OCI-LY3 (cell line): ENCODE measurements around the gene SMC3.

ENCODE experiments used
- H2AFZ ChIP-seq: fragments of 200-600, 300-600 bp; shearing (Covaris generic); 2 replicates; pipeline ENCODE4 v1.6.0; 2014; ENCODE audit warnings: antibody characterized with exemption, low read depth, low read length
- H3K27ac ChIP-seq: fragments of 200-600, 300-600 bp; sonication (generic); 2 replicates; pipeline ENCODE4 v1.5.1; 2014; ENCODE audit warnings: mild to moderate bottlenecking, low read length, moderate library complexity, mixed read lengths
- H3K27me3 ChIP-seq: fragments of 200-600, 300-600 bp; sonication (generic); 2 replicates; pipeline ENCODE4 v1.6.1; 2014; ENCODE audit warnings: low read depth, low read length, mixed read lengths
- H3K36me3 ChIP-seq: fragments of 200-600, 300-600 bp; sonication (generic); replicated peaks from 2 replicates; pipeline ENCODE3; 2014; ENCODE audit warnings: low read depth, low read length, mixed read lengths
- H3K4me1 ChIP-seq: fragments of 300-600, 200-600 bp; sonication (generic); 2 replicates; pipeline ENCODE4 v1.6.1; 2014; ENCODE audit warnings: low read length, mixed read lengths
- H3K4me2 ChIP-seq: fragments of 200-600, 300-600 bp; sonication (generic); 2 replicates; pipeline ENCODE4 v1.6.1; 2014; ENCODE audit warnings: low read length, mixed read lengths
- H3K4me3 ChIP-seq: fragments of 300-600, 200-600 bp; sonication (generic); 2 replicates; pipeline ENCODE4 v1.5.1; 2014; ENCODE audit warnings: antibody characterized with exemption, mild to moderate bottlenecking, low read length, moderate library complexity
- H3K79me2 ChIP-seq: fragments of 300-600, 200-600 bp; shearing (Covaris generic); 2 replicates; pipeline ENCODE4 v1.6.1; 2014; ENCODE audit warnings: mild to moderate bottlenecking, low read length, mixed read lengths
- H3K9ac ChIP-seq: fragments of 300-600, 200-600 bp; shearing (Covaris generic); 2 replicates; pipeline ENCODE4 v1.6.0; 2014; ENCODE audit warnings: mild to moderate bottlenecking, low read length, moderate library complexity
- H3K9me3 ChIP-seq: fragments of 200-600, 300-600 bp; shearing (Covaris generic); 2 replicates; pipeline ENCODE4 v1.6.1; 2014; ENCODE audit warnings: low read length, mixed read lengths; ENCODE audit not compliant: insufficient read depth
- H4K20me1 ChIP-seq: fragments of 200-600, 300-600 bp; sonication (generic); 2 replicates; pipeline ENCODE4 v1.6.1; 2016; ENCODE audit warnings: low read length, mixed read lengths; ENCODE audit not compliant: insufficient read depth
- CTCF ChIP-seq: fragments of 200-600, 300-600 bp; sonication (generic); IDR thresholded peaks from 2 replicates; pipeline ENCODE4 v1.5.1; 2014; ENCODE audit warnings: antibody characterized with exemption, low read length, low read depth
- EZH2phosphoT487 ChIP-seq: fragments of 200-600 bp; shearing (Covaris generic); IDR thresholded peaks from 2 replicates; pipeline ENCODE4 v1.6.1; 2018; ENCODE audit warnings: antibody characterized with exemption, mixed run types, low read depth

The SMC3 gene

GRCh38 chr10:110567201-110568054 lies at the start of gene SMC3:
SMC3 (plus strand) TSS chr10:110567695; CDS start chr10:110567817, 122 bp downstream.
- Histone ChIP-seq H3K9ac (peak within 1 kb of the TSS; percentile 93), H3K79me2 (peaks cover 48% of the 10 kb centered on the region), H4K20me1 (peaks cover 35% of the 10 kb centered on the region), H3K27me3 (peaks cover 19% of the 10 kb centered on the region), H3K4me2 (peak within 1 kb of the TSS; percentile 77), H3K27ac (peak within 1 kb of the TSS; percentile 74), H3K4me3 (peak within 1 kb of the TSS; percentile 96), H3K4me1 (peaks cover 15% of the 10 kb centered on the region; the same call in 1 of the 2 replicates), H2AFZ (peak within 1 kb of the TSS; percentile 77), H3K9me3 (no peaks in the 10 kb centered on the region), H3K36me3 (peaks cover 18% of the 10 kb centered on the region)
- TF ChIP-seq CTCF (no peak), EZH2phosphoT487 (no peak)

DNA sequence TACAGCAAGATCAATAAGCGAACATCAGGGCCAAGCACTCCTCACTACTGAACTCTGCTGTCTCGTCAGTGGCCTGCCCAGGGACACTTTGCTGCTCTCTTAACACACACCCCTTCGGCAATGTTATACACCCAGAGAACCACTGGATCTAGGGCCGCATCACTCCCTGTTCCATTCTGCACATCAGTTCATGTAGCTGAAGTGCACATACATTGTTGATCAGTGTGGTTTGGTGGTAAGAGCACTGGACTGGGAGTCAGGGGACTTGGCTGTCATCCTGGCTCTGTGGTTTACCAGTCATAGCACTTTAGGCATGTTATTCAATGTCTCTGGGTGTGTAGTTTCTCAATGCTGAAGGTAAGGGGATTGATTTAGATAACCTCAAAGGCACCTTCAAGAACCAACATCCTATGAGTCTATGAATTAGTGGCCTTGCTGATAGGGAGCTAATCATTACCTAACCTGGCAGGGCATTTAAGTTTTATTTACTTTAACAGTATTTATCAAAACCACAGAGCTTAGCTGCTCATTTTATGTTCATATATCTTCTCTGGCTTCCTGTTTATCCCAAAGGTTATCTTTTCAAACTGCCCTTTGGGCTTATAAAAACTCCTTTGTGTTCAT lies 45.0 kb upstream of the SMC3 start:
- no peaks in the 10 kb centered on the region for H3K79me2 ChIP-seq

GRCh38 chr10:110523736-110524135 lies 43.8 kb upstream of the SMC3 start:
- H3K4me2 ChIP-seq, result no peak overlapping the region
- no peaks in the 10 kb centered on the region for H3K4me1 ChIP-seq
- TF ChIP-seq EZH2phosphoT487 (no peak), CTCF (no peak)

More for the DNA sequence above, 45.0 kb upstream of the SMC3 start:
- no peaks in the 10 kb centered on the region for H3K9me3 ChIP-seq
- H4K20me1 ChIP-seq, result no peaks in the 10 kb centered on the region
- no peaks in the 10 kb centered on the region for H3K36me3 ChIP-seq
- no peak overlapping the region for H3K27ac ChIP-seq
- no peak overlapping the region for H3K9ac ChIP-seq
- H3K27me3 ChIP-seq, result no peaks in the 10 kb centered on the region
- H3K4me2 ChIP-seq, result no peak overlapping the region
- no peak overlapping the region for H3K4me3 ChIP-seq
- TF ChIP-seq EZH2phosphoT487 (no peak), CTCF (no peak)
- H2AFZ ChIP-seq, result no peak overlapping the region
- H3K4me1 ChIP-seq, result no peaks in the 10 kb centered on the region

DNA sequence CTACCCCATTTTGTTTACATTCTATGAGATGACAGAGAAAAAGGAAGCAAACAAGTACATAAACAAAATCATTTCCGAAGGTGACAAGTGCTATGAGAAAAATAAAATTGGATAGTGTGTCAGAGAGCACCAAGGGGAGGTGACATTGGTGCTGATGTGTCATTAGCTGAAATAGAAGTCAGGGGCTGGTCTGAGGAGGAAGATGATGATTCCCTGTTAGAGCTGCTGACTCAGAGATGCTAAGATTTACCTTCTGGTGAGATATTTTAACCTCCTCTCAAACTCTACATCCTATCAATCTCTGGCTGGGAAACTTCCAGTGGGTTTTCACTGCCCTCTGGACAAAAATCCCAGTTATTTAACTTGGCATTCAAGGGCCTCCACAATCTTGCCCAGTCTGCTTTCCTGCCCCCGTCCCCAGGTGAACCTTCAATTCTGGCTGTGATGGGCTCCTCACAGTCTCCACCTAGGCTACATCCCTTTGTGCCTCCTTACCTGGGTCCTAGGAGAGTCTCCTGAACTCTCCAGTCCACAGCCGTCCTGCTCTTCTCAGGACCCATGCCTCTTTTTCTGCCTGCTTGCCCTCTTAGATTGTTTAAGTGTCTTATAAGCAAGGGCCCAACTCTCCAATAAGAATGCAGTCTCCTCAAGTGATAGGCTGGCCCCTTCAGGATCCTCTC lies 43.2 kb upstream of the SMC3 start:
- no peak for TF ChIP-seq EZH2phosphoT487
- Histone ChIP-seq H3K9ac (no peak overlapping the region), H3K9me3 (no peaks in the 10 kb centered on the region), H4K20me1 (no peaks in the 10 kb centered on the region), H3K36me3 (no peaks in the 10 kb centered on the region), H3K4me2 (no peak overlapping the region), H3K27ac (no peak overlapping the region), H2AFZ (no peak overlapping the region), H3K4me3 (no peak overlapping the region), H3K27me3 (no peaks in the 10 kb centered on the region), H3K4me1 (no peaks in the 10 kb centered on the region), H3K79me2 (no peaks in the 10 kb centered on the region)

More at GRCh38 chr10:110523736-110524135, 43.8 kb upstream of the SMC3 start:
- H3K36me3 ChIP-seq, result no peaks in the 10 kb centered on the region
- no peaks in the 10 kb centered on the region for H3K79me2 ChIP-seq
- H2AFZ ChIP-seq, result no peak overlapping the region
- no peak overlapping the region for H3K4me3 ChIP-seq
- no peaks in the 10 kb centered on the region for H3K9me3 ChIP-seq
- no peaks in the 10 kb centered on the region for H4K20me1 ChIP-seq
- no peak overlapping the region for H3K9ac ChIP-seq
- no peaks in the 10 kb centered on the region for H3K27me3 ChIP-seq
- H3K27ac ChIP-seq, result no peak overlapping the region
